SK-N-SH (cell line): Measurements from ENCODE around the gene ADNP2. TPM values are rescaled to one million over a fixed set of nuclear protein-coding genes. Genes with fewer than 3 reads are reported as not detected.

Source experiments
- CTCF ChIA-PET: fragments of 300-600, 350-600 bp; formaldehyde crosslinking; extraction: SDS; loops from one replicate; lab custom pipeline; 2021; lab: Yijun Ruan, JAX
- POLR2A ChIA-PET: fragments of 350-600 bp; sonication (Branson Sonifier 250); formaldehyde crosslinking; extraction: SDS; loops from one replicate; lab custom pipeline; 2020; ENCODE audit warnings: antibody characterized with exemption, inconsistent platforms; lab: Yijun Ruan, JAX
- DNase-seq: peaks from one replicate; pipeline ENCODE4 v3.0.0; 2012
- H2AFZ ChIP-seq: fragments of 200-600 bp; sonication (generic); 2 replicates; pipeline ENCODE4 v1.8.1; 2016; ENCODE audit warnings: antibody characterized with exemption, mild to moderate bottlenecking, low read depth
- H3F3A ChIP-seq: fragments of 200-600 bp; sonication (generic); replicated peaks from 2 replicates; pipeline ENCODE3; 2016; ENCODE audit warnings: antibody characterized with exemption, mild to moderate bottlenecking; ENCODE audit not compliant: insufficient read depth
- H3K27ac ChIP-seq, 2 experiments: fragments of 200-500 bp in 1 of 2; fragments of 200-600 bp in 1 of 2; sonication (Bioruptor generic) in 1 of 2; sonication (generic), shearing (Covaris generic) in 1 of 2; 2 replicates each; pipeline versions ENCODE4 v1.5.1 to v1.6.1; 2014 to 2016; ENCODE audit warnings: low read depth in 2 of 2, inconsistent platforms in 1 of 2, low read length in 1 of 2, mild to moderate bottlenecking in 1 of 2, mixed read lengths in 1 of 2
- H3K27me3 ChIP-seq: fragments of 200-600 bp; sonication (generic), shearing (Covaris generic); 2 replicates; pipeline ENCODE4 v1.6.1; 2016; ENCODE audit warnings: mixed run types; ENCODE audit not compliant: insufficient read depth
- H3K36me3 ChIP-seq, 2 experiments: fragments of 200-500 bp in 1 of 2; fragments of 200-600 bp in 1 of 2; sonication (Bioruptor generic) in 1 of 2; sonication (generic) in 1 of 2; replicated peaks in 1 of 2; 2 replicates each; pipeline versions ENCODE3 to v1.5.1; 2014 to 2016; ENCODE audit warnings: low read length in 1 of 2, mild to moderate bottlenecking in 1 of 2; ENCODE audit not compliant: insufficient read depth in 2 of 2, control insufficient read depth in 1 of 2
- H3K4me1 ChIP-seq, 2 experiments: fragments of 200-500 bp in 1 of 2; fragments of 200-600 bp in 1 of 2; sonication (Bioruptor generic) in 1 of 2; sonication (generic), shearing (Covaris generic) in 1 of 2; 2 replicates each; pipeline versions ENCODE4 v1.5.1 to v1.6.1; 2014 to 2016; ENCODE audit warnings: low read depth in 1 of 2, low read length in 1 of 2, mixed run types in 1 of 2; ENCODE audit not compliant: insufficient read depth in 2 of 2, control insufficient read depth in 1 of 2
- H3K4me2 ChIP-seq: fragments of 200-600 bp; sonication (generic), shearing (Covaris generic); 2 replicates; pipeline ENCODE4 v1.6.1; 2017; ENCODE audit warnings: mixed run types
- H3K4me3 ChIP-seq, 2 experiments: fragments of 200-500 bp in 1 of 2; fragments of 200-600 bp in 1 of 2; sonication (Bioruptor generic) in 1 of 2; sonication (generic), shearing (Covaris generic) in 1 of 2; 2 replicates each; pipeline versions ENCODE4 v1.5.1 to v1.8.1; 2014 to 2016; ENCODE audit warnings: low read depth in 2 of 2, inconsistent platforms in 1 of 2, low read length in 1 of 2, mild to moderate bottlenecking in 1 of 2, mixed read lengths in 1 of 2, moderate library complexity in 1 of 2
- H3K79me2 ChIP-seq: fragments of 200-600 bp; sonication (generic); 2 replicates; pipeline ENCODE4 v1.8.1; 2017; ENCODE audit warnings: mild to moderate bottlenecking; ENCODE audit not compliant: insufficient read depth
- H3K9ac ChIP-seq: fragments of 200-600 bp; sonication (generic); 2 replicates; pipeline ENCODE4 v1.6.1; 2017; ENCODE audit warnings: mixed run types
- H3K9me2 ChIP-seq: fragments of 200-600 bp; sonication (generic); 2 replicates; pipeline ENCODE4 v1.6.1; 2017; ENCODE audit warnings: mixed run types
- H3K9me3 ChIP-seq: fragments of 200-600 bp; sonication (generic); 2 replicates; pipeline ENCODE4 v1.6.1; 2017; ENCODE audit warnings: mixed run types, mild to moderate bottlenecking, moderate library complexity
- H4K20me1 ChIP-seq: fragments of 200-600 bp; sonication (generic); 2 replicates; pipeline ENCODE4 v1.6.1; 2017; ENCODE audit warnings: mild to moderate bottlenecking, mixed run types; ENCODE audit not compliant: insufficient read depth
- EP300 ChIP-seq, 2 experiments: IDR thresholded peaks; 2 replicates each; pipeline versions ENCODE4 v1.4.0 to v1.6.1; 2012; ENCODE audit warnings: borderline replicate concordance in 1 of 2, low read depth in 1 of 2, low read length in 1 of 2
- EZH2phosphoT487 ChIP-seq: fragments of 200-600 bp; sonication (generic); IDR thresholded peaks from 2 replicates; pipeline ENCODE4 v1.6.1; 2017; ENCODE audit warnings: low read depth, mixed run types, mild to moderate bottlenecking, antibody characterized with exemption, moderate library complexity, borderline replicate concordance
- JUND ChIP-seq: IDR thresholded peaks from 2 replicates; pipeline ENCODE4 v1.4.0; 2012
- MEF2A ChIP-seq: IDR thresholded peaks from 2 replicates; pipeline ENCODE4 v1.4.0; 2012; ENCODE audit warnings: low read depth, borderline replicate concordance
- NRF1 ChIP-seq: IDR thresholded peaks from 2 replicates; pipeline ENCODE4 v1.6.1; 2012; ENCODE audit warnings: low read depth, mild to moderate bottlenecking, low read length
- POLR2AphosphoS5 ChIP-seq: IDR thresholded peaks from 2 replicates; pipeline ENCODE4 v1.6.1; 2012; ENCODE audit warnings: low read depth, low read length
- RFX5 ChIP-seq: IDR thresholded peaks from 2 replicates; pipeline ENCODE4 v1.6.1; 2012; ENCODE audit warnings: mild to moderate bottlenecking, improper control_type of control experiment, low read length
- RXRA ChIP-seq: IDR thresholded peaks from 2 replicates; pipeline ENCODE4 v1.4.0; 2012; ENCODE audit warnings: low read depth, mild to moderate bottlenecking, borderline replicate concordance
- SIN3A ChIP-seq: IDR thresholded peaks from 2 replicates; pipeline ENCODE4 v1.6.1; 2012; ENCODE audit warnings: low read depth, mild to moderate bottlenecking, low read length, moderate library complexity, borderline replicate concordance
- TAF1 ChIP-seq: IDR thresholded peaks from 2 replicates; pipeline ENCODE4 v1.6.1; 2012; ENCODE audit warnings: low read depth, mild to moderate bottlenecking, low read length, moderate library complexity, borderline replicate concordance
- TEAD4 ChIP-seq: IDR thresholded peaks from 2 replicates; pipeline ENCODE4 v1.4.0; 2012; ENCODE audit warnings: mild to moderate bottlenecking, borderline replicate concordance; ENCODE audit not compliant: insufficient read depth
- YY1 ChIP-seq: IDR thresholded peaks from 2 replicates; pipeline ENCODE4 v1.4.0; 2012; ENCODE audit warnings: low read depth, mild to moderate bottlenecking
- WGBS: methylation state at CpG from one replicate; pipeline ENCODE4 v1.1.6; 2017; ENCODE audit warnings: low lambda C conversion rate; 5-methylcytosine and 5-hydroxymethylcytosine counted together
- polyA plus RNA-seq, 3 experiments: library from polyadenylated mRNA; depleted of rRNA; stranded (reverse); fragments of >200 nt; gene quantifications; 2 replicates each; pipeline ENCODE4 v1.2.3, GENCODE V29; 2012
- TF ChIP-seq, protein P1 (sequence below): fragments of 150-350 bp; IDR thresholded peaks from 2 replicates; pipeline ENCODE4 v1.6.1; 2017; ENCODE audit warnings: antibody characterized with exemption, low read length, low read depth, borderline replicate concordance
- TF ChIP-seq, protein P2 (sequence below): IDR thresholded peaks from 2 replicates; pipeline ENCODE4 v1.4.0; 2012; ENCODE audit warnings: low read depth, borderline replicate concordance
- TF ChIP-seq, protein P3 (sequence below): IDR thresholded peaks from 2 replicates; pipeline ENCODE4 v1.4.0; 2012; ENCODE audit warnings: low read depth, borderline replicate concordance
- TF ChIP-seq, protein P4 (sequence below): IDR thresholded peaks from 2 replicates; pipeline ENCODE4 v1.6.1; 2012; ENCODE audit warnings: mild to moderate bottlenecking, low read depth, low read length, moderate library complexity

Gene ADNP2
- polyA plus RNA-seq, 1 of the 3 experiments (the other 2 are of a cell fraction) = 4.3 TPM

DNA sequence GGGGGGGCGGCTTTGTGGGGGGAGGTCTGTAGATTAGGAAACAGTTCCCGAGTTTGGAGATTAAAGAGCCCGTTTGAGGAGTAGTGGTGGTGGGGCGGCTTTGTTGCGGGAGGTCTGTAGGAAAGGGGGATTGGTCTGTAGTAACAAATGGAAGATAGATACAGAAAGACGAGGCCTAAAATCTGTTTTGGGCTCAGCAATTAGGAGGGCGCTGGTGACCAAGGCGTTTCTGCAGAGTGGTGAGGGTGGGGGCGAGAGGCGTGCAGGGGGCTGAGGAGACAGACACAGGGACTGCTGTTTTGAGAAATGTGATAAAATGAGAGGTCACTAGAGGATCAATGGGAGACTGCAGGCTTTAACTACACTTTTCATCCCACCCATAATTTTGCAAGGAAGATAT is 1.6 kb upstream of the ADNP2 start:
- no peak overlapping the region for H3K9ac ChIP-seq
- DNase-seq = no peak
- H2AFZ ChIP-seq = no peak overlapping the region
- H3K27me3 ChIP-seq = no peaks in the 10 kb centered on the region
- H3K4me3 ChIP-seq = no peak overlapping the region
- POLR2A ChIA-PET = no interaction called here
- H3K27ac ChIP-seq = no peak overlapping the region
- TF ChIP-seq, protein P1, sequence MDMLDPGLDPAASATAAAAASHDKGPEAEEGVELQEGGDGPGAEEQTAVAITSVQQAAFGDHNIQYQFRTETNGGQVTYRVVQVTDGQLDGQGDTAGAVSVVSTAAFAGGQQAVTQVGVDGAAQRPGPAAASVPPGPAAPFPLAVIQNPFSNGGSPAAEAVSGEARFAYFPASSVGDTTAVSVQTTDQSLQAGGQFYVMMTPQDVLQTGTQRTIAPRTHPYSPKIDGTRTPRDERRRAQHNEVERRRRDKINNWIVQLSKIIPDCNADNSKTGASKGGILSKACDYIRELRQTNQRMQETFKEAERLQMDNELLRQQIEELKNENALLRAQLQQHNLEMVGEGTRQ = no peak
- TF ChIP-seq TAF1 = no peak
- TF ChIP-seq SIN3A = no peak
- no peak for TF ChIP-seq EP300 (IDR thresholded peaks at IDR 0.05; ENCODE audit: borderline replicate concordance in 1 of 2, low read depth in 1 of 2, low read length in 1 of 2)
- TF ChIP-seq, protein P2, sequence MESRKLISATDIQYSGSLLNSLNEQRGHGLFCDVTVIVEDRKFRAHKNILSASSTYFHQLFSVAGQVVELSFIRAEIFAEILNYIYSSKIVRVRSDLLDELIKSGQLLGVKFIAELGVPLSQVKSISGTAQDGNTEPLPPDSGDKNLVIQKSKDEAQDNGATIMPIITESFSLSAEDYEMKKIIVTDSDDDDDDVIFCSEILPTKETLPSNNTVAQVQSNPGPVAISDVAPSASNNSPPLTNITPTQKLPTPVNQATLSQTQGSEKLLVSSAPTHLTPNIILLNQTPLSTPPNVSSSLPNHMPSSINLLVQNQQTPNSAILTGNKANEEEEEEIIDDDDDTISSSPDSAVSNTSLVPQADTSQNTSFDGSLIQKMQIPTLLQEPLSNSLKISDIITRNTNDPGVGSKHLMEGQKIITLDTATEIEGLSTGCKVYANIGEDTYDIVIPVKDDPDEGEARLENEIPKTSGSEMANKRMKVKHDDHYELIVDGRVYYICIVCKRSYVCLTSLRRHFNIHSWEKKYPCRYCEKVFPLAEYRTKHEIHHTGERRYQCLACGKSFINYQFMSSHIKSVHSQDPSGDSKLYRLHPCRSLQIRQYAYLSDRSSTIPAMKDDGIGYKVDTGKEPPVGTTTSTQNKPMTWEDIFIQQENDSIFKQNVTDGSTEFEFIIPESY = no peak
- TF ChIP-seq NRF1 = no peak
- TF ChIP-seq TEAD4 = no peak
- TF ChIP-seq MEF2A = no peak
- TF ChIP-seq, protein P3, sequence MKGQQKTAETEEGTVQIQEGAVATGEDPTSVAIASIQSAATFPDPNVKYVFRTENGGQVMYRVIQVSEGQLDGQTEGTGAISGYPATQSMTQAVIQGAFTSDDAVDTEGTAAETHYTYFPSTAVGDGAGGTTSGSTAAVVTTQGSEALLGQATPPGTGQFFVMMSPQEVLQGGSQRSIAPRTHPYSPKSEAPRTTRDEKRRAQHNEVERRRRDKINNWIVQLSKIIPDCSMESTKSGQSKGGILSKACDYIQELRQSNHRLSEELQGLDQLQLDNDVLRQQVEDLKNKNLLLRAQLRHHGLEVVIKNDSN = no peak
- TF ChIP-seq JUND = no peak
- TF ChIP-seq RFX5 = no peak
- TF ChIP-seq YY1 = no peak
- no peak for TF ChIP-seq RXRA
- TF ChIP-seq, protein P4, sequence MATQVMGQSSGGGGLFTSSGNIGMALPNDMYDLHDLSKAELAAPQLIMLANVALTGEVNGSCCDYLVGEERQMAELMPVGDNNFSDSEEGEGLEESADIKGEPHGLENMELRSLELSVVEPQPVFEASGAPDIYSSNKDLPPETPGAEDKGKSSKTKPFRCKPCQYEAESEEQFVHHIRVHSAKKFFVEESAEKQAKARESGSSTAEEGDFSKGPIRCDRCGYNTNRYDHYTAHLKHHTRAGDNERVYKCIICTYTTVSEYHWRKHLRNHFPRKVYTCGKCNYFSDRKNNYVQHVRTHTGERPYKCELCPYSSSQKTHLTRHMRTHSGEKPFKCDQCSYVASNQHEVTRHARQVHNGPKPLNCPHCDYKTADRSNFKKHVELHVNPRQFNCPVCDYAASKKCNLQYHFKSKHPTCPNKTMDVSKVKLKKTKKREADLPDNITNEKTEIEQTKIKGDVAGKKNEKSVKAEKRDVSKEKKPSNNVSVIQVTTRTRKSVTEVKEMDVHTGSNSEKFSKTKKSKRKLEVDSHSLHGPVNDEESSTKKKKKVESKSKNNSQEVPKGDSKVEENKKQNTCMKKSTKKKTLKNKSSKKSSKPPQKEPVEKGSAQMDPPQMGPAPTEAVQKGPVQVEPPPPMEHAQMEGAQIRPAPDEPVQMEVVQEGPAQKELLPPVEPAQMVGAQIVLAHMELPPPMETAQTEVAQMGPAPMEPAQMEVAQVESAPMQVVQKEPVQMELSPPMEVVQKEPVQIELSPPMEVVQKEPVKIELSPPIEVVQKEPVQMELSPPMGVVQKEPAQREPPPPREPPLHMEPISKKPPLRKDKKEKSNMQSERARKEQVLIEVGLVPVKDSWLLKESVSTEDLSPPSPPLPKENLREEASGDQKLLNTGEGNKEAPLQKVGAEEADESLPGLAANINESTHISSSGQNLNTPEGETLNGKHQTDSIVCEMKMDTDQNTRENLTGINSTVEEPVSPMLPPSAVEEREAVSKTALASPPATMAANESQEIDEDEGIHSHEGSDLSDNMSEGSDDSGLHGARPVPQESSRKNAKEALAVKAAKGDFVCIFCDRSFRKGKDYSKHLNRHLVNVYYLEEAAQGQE = no peak
- TF ChIP-seq EZH2phosphoT487 = no peak
- TF ChIP-seq POLR2AphosphoS5 = no peak
- no peak overlapping the region for H3K4me2 ChIP-seq
- H3K79me2 ChIP-seq = peaks cover 29% of the 10 kb centered on the region
- H3K9me2 ChIP-seq = no peaks in the 10 kb centered on the region
- peaks cover 13 to 22% of the 10 kb centered on the region in 2 experiments; a peak in 3 of 4 replicates for H3K4me1 ChIP-seq
- H3K9me3 ChIP-seq = no peaks in the 10 kb centered on the region
- 85% methylated on average over 9 of the region's 10 CpGs for WGBS
- CTCF ChIA-PET = no interaction called here
- peaks cover 6 to 13% of the 10 kb centered on the region in 2 experiments for H3K36me3 ChIP-seq
- peaks cover 7% of the 10 kb centered on the region for H3F3A ChIP-seq
- H4K20me1 ChIP-seq = peaks cover 28% of the 10 kb centered on the region
